HG02884 (cell line): ENCODE results near the gene COL26A1.

Source experiments
- ATAC-seq: cut with Tn5 transposase; IDR thresholded peaks from one replicate; pipeline ENCODE4 v1.9.1; 2021; ENCODE audit warnings: mild to moderate bottlenecking, moderate library complexity; ENCODE audit not compliant: unreplicated experiment

Gene COL26A1

GRCh38 chr7:101529560-101529959, 166.9 kb downstream of the COL26A1 start:
- no peak for ATAC-seq

DNA sequence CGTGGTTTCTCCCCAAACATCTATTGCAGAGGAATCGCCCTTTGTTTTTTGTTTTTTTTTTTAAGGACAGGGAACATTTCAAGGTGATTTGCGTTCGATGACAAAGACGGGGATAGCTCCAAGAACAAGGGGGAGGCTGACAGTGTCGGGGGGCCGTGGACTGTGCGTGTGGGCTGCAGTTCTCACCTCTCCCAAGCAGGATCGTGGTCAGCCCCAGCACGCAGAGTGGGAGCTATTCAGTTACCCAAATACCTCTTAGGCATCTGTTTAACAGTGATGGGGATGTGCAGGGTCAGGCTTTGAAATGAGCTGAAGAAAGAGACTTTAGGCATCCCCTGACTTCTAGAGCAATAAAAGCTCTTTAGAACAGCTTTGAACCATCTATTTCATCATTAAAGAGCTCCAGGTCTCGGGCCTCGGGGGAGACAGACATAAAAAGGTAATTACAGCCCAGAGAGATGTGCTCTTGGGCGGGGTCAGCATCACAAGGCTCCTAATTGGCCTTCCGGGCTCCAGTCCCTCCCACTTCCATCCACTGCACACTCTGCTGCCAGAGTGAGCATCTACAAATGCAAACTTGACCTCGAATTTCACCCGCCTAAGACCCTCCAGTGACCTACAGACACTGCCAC, 169.2 kb downstream of the COL26A1 start:
- ATAC-seq, result no peak

DNA sequence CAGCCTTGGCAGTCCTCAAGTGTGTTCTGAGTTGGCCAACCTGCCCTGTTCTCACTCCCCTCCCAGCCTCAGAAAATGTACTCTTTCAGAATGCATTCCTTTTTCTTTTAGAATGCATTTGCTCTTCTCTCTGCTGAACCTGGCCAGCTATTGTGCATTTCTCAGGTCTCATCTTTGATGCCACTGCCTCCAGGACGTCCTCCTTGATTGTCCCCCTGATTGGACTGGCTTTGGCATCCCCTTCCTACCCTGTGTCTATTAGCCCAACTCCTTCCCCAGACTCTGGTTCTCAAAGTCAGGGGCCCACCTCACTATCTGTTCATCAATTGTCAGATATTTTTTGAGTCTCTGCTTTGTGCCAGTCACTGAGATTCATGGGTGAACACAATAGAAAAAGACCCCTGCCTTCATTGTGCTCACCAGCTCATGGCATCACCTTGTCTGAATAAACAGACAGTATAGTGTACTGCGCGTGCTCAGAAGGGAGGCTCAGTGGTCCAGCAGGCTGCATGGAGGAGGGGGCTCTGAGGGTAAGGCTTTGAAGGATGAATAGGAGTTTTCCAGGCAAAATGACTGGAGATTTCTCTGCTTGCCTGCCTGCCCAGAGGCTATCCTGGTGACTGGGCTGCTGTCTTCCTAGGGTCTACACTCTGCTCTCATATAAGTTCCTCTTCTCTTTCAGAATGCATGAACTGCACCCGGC, 169.9 kb downstream of the COL26A1 start:
- ATAC-seq, result no peak

DNA sequence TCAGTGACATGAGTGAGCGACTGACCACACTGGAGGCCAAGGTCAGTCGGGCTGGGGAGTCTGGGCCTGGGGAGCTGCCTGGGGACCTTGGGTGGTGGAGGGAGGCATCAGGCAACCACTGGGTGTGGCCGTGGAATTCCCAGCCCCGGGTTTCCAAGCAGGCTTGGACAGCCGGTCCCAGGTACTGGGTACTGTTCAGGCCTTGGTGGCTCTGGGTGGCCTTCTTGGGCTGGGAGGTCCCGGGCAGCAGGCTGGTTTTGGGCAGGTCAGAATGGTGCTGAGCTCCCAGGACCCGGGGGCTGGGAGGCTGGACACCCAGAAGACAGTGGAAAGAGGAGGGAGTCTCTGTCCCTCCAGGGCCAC, 170.4 kb downstream of the COL26A1 start:
- no peak for ATAC-seq

GRCh38 chr7:101534015-101534803, 171.5 kb downstream of the COL26A1 start:
- ATAC-seq, result no peak

DNA sequence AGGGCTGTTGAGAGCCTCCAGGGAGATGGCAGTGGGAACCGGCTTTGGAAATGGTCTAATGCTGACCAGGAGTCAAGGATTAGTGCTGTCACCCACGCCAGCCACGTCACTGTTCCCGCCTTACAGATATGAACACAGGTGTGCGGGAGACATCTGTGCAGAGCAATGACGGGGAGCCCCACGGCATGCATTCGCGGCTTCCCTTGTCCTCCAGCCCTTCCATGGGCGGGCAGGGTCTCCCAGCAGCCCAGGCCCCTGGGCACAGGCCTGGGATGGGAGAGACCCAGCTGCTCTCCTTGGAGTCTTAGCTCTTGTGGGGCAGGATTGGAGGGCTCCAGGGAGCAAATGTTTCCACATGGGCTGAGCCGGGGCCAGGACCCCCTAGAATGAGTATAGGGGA, 172.2 kb downstream of the COL26A1 start:
- no peak for ATAC-seq

DNA sequence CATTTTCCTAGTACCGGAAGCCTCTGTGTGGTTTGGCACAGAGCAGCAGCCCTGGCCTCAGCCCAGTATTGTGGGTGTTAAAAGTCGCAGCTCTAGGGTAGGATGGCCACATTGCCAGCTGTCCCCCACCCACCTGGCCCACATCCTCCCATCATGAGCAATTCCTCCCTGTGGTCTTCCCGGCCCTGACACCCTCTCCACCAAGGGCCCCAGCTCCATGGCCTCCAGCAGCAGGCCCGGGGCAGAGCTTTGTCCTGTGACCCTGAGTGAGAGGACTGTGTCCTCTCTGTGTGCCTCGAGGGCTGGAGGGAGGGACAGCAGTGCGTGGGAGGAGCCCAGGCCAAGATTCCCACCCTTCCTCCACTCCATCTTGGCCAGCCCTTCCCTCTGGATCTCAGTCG, 172.7 kb downstream of the COL26A1 start:
- no peak for ATAC-seq

DNA sequence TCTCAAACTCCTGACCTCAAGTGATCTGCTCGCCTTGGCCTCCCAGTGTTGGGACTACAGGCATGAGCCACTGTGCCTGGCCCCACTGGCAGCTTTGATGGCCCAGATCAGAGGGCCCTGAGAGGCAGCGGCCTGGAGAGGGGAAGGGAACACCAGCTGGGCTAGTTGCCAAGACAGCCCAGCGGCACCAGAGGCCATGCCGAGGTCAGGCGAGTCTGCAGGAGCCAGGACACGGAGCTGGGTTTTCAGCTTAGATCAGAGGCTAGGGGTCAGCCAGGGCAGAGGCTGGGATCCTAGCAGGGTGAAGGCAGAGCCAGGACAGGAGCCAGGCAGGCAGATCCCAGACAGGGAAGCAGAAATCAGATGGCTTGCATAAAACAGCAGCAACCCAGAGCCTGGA, 173.6 kb downstream of the COL26A1 start:
- ATAC-seq, result no peak

GRCh38 chr7:101536668-101537067, 174.0 kb downstream of the COL26A1 start:
- ATAC-seq, result no peak

DNA sequence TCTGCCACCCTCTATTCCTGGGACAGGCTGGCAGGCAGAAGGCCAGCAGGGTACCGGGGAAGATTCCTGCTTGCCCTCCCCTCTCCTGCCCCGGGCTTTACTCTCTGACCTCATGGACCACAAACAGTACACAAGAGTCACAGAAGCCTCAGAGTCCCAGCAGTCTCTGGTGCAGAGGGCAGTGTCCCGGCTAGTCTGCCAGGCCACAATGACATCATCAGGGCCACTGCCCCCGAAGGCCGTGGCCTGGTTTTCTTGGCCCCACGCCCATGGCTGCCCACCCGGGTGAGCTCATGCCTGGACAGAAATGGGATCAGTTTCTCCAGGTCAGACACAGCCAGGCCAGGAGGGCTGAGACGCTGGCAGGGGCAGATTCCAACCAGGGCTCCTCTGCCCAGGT, 174.5 kb downstream of the COL26A1 start:
- no peak for ATAC-seq

DNA sequence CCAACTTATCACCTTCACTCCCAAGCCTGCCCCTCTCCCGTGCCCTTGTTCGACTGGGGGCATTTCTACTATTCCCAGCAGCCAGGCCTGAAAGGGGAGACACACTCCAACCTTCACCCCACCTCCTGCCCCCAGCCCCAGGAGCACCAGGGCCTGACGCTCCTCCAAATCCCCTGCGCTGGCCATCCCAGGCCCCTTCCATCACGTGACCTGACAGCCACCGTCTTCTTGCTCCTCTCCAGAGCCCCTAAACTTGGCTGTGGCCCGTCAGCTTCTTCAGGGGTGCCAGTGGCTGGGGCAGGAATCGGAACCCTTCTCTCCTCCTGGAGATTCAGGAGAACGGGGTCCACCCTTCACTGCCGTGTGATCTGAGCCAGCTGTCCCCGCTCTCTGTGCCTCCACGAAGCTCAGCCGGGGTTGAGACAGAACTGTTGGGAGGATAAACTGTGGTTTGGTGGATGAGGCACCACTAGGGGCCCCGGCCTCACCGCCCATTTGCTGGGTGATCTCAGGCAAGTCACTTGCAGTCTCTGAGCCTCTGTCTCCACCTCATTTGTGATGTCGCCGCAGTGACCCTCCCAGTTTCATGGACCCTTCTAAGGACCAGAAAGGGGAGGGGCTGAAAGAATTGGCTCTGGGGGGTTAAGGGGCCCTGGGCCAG, 175.4 kb downstream of the COL26A1 start:
- ATAC-seq, result no peak

GRCh38 chr7:101538596-101539459, 176.2 kb downstream of the COL26A1 start:
- ATAC-seq, result no peak

DNA sequence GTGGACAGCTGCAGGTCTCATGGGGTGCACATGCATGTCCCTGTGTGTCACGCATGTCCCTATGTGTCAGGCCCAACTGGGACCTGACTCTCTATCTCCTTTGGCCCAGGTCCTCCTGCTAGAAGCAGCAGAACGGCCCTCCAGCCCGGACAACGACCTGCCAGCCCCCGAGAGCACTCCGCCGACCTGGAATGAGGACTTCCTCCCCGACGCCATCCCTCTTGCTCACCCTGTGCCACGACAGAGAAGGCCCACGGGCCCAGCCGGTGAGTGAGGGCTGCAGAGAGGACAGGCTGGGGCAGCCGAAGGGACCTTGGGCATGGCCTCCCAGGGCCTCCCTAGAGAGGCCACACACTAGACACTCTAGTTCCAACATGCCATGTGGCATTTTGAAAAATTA, 177.1 kb downstream of the COL26A1 start:
- no peak for ATAC-seq

GRCh38 chr7:101542527-101543241, 180.0 kb downstream of the COL26A1 start:
- ATAC-seq, result no peak

DNA sequence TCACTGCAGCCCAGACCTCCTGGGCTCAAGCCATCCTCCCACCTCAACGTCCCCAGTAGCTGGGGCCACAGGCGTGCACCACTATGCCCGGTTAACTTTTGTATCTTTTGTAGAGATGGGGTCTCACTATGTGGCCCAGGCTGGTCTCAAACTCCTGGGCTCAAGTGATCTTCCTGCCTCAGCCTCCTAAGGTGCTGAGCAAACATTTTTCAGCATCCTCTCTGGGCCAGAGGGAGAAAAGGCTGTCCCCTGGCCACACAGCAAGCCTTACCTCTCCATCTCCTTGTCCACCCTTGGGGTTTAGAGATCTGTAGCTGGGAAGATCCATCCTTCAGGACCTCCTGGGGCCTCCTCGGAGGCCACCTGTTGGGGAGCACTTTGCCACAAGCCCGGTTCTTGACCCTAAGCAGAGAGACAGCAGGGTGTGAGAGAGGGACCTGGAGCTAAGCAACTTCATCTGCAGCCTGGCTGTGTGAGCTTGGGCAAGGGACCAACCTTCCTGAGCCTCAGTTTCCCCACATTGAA, 180.6 kb downstream of the COL26A1 start:
- no peak for ATAC-seq

GRCh38 chr7:101543846-101544245, 181.2 kb downstream of the COL26A1 start:
- no peak for ATAC-seq

DNA sequence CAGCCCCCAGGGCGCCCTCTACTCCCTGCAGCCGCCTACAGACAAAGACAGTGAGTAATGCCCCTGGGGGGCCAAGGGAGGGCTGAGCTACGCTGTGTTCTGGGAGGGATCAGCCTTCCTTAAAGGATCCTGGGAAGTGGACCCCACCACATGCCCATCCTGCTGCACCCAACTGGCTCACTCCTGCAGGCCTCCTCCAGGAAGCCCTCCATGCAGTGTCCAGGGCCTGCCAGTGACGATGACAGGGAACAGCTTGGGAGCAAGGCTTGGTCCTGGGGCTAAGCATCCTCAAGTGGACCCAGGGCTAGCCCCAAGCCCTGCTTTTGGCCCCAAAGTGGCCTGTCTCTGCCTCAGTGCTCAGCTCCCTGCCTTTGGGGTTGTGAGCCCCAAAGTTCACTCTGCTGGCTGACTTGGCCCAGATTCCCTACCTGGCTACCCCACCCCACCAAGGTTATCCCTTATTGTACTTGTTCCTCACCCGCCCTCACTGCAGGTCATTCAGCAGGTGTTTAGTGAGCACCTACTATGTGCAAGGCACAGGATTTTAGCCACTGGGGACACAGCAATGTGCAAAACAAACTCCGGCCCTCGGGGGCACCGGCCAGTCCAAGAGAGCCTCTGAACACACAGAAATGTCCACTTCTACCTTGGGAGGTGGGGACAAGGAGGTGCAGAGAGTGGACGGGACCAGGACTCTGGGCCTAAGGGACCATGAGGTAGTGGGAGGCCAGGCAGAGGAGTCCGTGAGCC, 182.9 kb downstream of the COL26A1 start:
- ATAC-seq, result no peak

DNA sequence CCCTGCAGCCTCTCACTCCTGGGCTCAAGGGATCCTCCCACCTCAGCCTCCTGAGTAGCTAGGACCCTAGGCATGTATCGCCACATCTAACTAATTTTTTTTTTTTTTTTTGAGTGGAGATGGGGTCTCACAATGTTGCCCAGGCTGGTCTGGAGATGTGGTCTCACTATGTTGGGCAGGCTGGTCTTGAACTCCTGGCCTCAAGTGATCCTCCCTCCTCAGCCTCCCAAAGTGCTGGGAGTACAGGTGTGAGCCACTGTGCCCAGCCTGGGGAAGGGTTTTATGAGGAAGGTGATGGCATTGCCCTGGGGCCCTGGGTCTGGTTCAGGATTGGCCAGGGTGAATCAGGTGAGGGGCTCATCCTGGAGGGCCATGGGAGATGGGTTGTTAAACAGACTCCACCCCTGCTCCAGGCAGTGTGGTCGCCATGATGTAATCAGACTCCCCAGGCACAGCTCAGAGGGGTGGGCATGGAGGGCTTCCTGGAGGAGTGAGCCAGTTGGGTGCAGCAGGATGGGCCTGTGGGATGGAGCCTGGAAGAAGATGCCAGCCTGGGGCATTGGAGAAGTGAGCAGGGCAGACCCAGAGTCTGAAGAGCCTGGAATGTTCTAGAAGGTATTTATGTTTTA, 183.7 kb downstream of the COL26A1 start:
- no peak for ATAC-seq
